IPS DF 6.9 (cell line): ENCODE results near the gene TNK2.
"Not testable (repeated sequence)": the region's sequence is repeated elsewhere in the genome, so short reads cannot be mapped to it uniquely, and the experiment has no call there.

Source experiments
- DNase-seq: peaks from one replicate; pipeline ENCODE4 v3.0.0-alpha.2; 2013; ENCODE audit warnings: low read depth, low spot score
- H3K27ac ChIP-seq: one replicate; pipeline ENCODE4 v1.5.1; 2013; ENCODE audit warnings: low read length, control low read depth
- H3K27me3 ChIP-seq: 2 replicates; pipeline ENCODE4 v1.6.1; 2013; ENCODE audit warnings: mild to moderate bottlenecking, low read length; ENCODE audit not compliant: control insufficient read depth, insufficient read depth
- H3K36me3 ChIP-seq: 2 replicates; pipeline ENCODE4 v1.6.1; 2013; ENCODE audit warnings: low read length; ENCODE audit not compliant: control insufficient read depth, insufficient read depth
- H3K4me1 ChIP-seq: 2 replicates; pipeline ENCODE4 v1.6.1; 2013; ENCODE audit warnings: low read length; ENCODE audit not compliant: control insufficient read depth, insufficient read depth
- H3K4me3 ChIP-seq: 2 replicates; pipeline ENCODE4 v1.5.1; 2013; ENCODE audit warnings: mild to moderate bottlenecking, low read length
- H3K9me3 ChIP-seq: 2 replicates; pipeline ENCODE4 v1.6.1; 2013; ENCODE audit warnings: low read length, inconsistent platforms; ENCODE audit not compliant: control insufficient read depth, insufficient read depth
- WGBS: extraction: QIAGEN DNeasy Blood & Tissue Kit; methylation state at CpG from one replicate; pipeline ENCODE4 v1.1.7; 2013; ENCODE audit warnings: mixed read lengths, missing lambda C conversion rate; ENCODE audit not compliant: insufficient read length, insufficient coverage; 5-methylcytosine and 5-hydroxymethylcytosine counted together

Gene TNK2

GRCh38 chr3:195875482-195876236 lies 32.7 kb downstream of the TNK2 start:
- WGBS = no CpG with 5 or more reads among the region's 35 CpGs
- Histone ChIP-seq H3K27me3 (no peaks in the 10 kb centered on the region), H3K4me3 (no peak overlapping the region), H3K4me1 (no peaks in the 10 kb centered on the region), H3K27ac (no peak overlapping the region), H3K36me3 (peaks cover 8% of the 10 kb centered on the region), H3K9me3 (no peaks in the 10 kb centered on the region)
- no peak for DNase-seq

DNA sequence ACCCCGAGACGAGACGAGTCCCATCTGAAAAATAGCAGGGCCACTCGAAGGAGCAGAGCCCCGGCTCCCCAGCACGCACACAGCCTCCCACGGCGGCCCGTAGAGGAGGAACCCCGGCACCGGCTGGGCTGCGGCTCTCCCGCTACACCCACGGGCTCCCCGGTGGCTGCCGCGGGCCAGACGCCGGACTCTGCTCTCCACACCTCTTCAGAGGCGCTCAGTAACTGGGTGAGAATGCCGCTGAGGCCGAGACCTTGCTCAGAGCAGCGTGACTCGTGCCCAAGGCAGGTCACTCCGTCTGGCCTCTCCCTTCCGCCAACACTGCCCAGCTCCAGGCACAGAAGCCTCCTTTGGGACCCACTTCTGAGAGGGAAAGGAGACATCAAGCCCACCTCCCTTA lies 34.4 kb downstream of the TNK2 start:
- WGBS = no CpG with 5 or more reads among the region's 26 CpGs

GRCh38 chr3:195873281-195873887 lies 35.0 kb downstream of the TNK2 start:
- Histone ChIP-seq H3K36me3 (peaks cover 13% of the 10 kb centered on the region), H3K27ac (no peak overlapping the region), H3K9me3 (no peaks in the 10 kb centered on the region), H3K4me3 (no peak overlapping the region), H3K27me3 (no peaks in the 10 kb centered on the region), H3K4me1 (no peaks in the 10 kb centered on the region)
- DNase-seq = no peak
- no CpG with 5 or more reads among the region's 38 CpGs for WGBS

More for the DNA sequence above, 34.4 kb downstream of the TNK2 start:
- Histone ChIP-seq H3K27ac (no peak overlapping the region), H3K36me3 (peaks cover 11% of the 10 kb centered on the region), H3K4me3 (no peak overlapping the region), H3K27me3 (no peaks in the 10 kb centered on the region), H3K4me1 (no peaks in the 10 kb centered on the region), H3K9me3 (no peaks in the 10 kb centered on the region)
- no peak for DNase-seq

DNA sequence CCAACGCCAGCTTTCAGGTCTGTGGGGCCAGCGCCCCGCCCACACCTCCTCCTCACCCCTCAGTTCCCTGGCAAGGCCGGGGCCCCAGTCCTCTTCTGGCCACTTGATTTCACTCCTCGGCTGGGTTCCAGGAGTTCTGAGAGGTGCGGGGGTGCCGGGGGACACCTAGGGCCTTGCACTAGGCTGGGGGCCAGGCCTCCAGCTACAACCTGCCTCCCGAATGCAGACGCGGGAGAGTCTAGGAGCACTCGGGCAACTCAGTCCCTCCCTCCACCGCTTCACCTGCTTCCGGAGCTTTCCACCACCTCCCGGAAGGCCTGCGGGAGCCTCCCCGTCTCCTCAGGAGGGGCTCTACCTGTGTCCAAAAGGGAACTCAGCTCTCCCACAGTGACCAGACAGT lies 35.6 kb downstream of the TNK2 start:
- WGBS = no CpG with 5 or more reads among the region's 16 CpGs
- Histone ChIP-seq H3K27me3 (no peaks in the 10 kb centered on the region), H3K9me3 (no peaks in the 10 kb centered on the region), H3K4me3 (no peak overlapping the region), H3K27ac (no peak overlapping the region), H3K36me3 (peaks cover 13% of the 10 kb centered on the region), H3K4me1 (no peaks in the 10 kb centered on the region)
- no peak for DNase-seq

GRCh38 chr3:195872097-195872496 lies 36.3 kb downstream of the TNK2 start:
- Histone ChIP-seq H3K36me3 (peaks cover 16% of the 10 kb centered on the region; the same call in 1 of the 2 replicates), H3K4me3 (no peak overlapping the region), H3K4me1 (no peaks in the 10 kb centered on the region), H3K27me3 (no peaks in the 10 kb centered on the region), H3K9me3 (no peaks in the 10 kb centered on the region), H3K27ac (no peak overlapping the region)
- WGBS = no CpG with 5 or more reads among the region's 28 CpGs
- DNase-seq = no peak

GRCh38 chr3:195871686-195872085 lies 36.7 kb downstream of the TNK2 start:
- not testable (repeated sequence) for H3K4me1 ChIP-seq, DNase-seq, H3K27me3 ChIP-seq, H3K9me3 ChIP-seq, H3K27ac ChIP-seq, H3K4me3 ChIP-seq
- peaks cover 20% of the 10 kb centered on the region for H3K36me3 ChIP-seq
- WGBS = no CpG with 5 or more reads among the region's 3 CpGs

- DNase-seq = no peak
- Histone ChIP-seq H3K4me3 (no peak overlapping the region), H3K27ac (no peak overlapping the region), H3K4me1 (no peaks in the 10 kb centered on the region), H3K9me3 (no peaks in the 10 kb centered on the region), H3K27me3 (no peaks in the 10 kb centered on the region), H3K36me3 (peaks cover 22% of the 10 kb centered on the region)
- no CpG with 5 or more reads among the region's 12 CpGs for WGBS
Observed at GRCh38 chr3:195870937-195871336, 37.4 kb downstream of the TNK2 start.

- Histone ChIP-seq H3K9me3 (no peaks in the 10 kb centered on the region), H3K4me1 (no peaks in the 10 kb centered on the region), H3K36me3 (peaks cover 22% of the 10 kb centered on the region), H3K27ac (no peak overlapping the region), H3K27me3 (no peaks in the 10 kb centered on the region), H3K4me3 (no peak overlapping the region)
- WGBS = no CpG with 5 or more reads among the region's 7 CpGs
- DNase-seq = no peak
Observed at GRCh38 chr3:195870442-195870841, 37.9 kb downstream of the TNK2 start.

DNA sequence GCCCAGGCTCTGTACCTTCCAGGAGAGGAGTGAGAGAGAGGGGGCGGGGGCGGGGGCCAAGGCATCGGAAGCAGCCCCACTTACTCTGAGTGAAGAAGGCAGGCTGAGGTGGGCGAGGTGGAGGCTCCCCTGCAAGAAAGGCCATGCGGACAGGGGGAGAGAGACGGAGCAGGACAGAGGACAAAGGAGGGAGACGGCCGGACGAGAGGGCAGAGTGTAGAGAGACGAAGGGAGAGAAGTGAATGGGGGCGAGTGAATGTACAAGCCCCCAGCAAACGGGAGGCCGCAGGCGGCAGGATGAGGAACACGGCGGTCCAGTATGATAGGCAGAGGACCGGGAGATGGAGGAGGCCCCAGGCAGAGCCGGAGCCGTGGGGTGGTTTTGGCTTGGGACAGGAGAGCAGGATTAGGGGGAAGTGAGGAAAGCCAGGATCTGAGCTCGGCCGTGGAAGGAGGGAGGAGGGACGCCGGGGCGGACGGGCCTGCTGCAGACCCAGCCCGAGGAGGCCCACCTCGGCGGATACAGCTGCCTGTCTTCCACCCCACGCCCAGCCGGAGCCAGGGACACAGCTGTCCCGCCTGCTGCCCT lies 38.8 kb downstream of the TNK2 start:
- Histone ChIP-seq H3K27me3 (no peaks in the 10 kb centered on the region), H3K4me1 (no peaks in the 10 kb centered on the region), H3K27ac (no peak overlapping the region), H3K4me3 (no peak overlapping the region), H3K36me3 (peaks cover 22% of the 10 kb centered on the region), H3K9me3 (no peaks in the 10 kb centered on the region)
- DNase-seq = no peak
- WGBS = no CpG with 5 or more reads among the region's 31 CpGs

DNA sequence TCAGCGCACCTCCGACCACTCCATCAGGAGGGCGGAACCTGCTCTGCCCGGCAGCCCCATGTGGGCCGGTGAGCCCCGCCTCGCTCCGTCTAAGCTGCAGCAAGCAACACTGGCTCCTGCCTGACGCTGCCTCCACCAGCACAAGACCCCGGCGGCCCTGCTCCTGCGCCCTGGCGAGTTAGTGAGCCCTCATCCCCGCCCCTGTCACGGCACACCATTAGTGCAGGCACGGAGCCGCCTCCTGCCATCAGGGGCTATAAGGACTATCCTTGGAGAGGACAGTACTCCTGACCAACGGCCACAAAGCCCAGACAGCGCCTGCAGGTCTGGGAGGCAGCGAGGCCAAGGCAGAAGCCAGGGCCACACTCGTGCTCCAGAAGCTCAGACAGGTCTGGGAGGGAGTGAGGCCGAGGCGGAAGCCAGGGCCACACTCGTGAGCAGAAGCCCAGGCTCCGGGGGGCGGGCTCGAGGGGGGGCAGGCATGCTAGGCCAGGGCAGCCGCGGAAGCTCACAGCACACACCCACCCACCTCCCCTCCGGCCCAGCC lies 39.4 kb downstream of the TNK2 start:
- no peaks in the 10 kb centered on the region for H3K9me3 ChIP-seq
- H3K36me3 ChIP-seq = peaks cover 22% of the 10 kb centered on the region
- no peak overlapping the region for H3K27ac ChIP-seq
- no peaks in the 10 kb centered on the region for H3K4me1 ChIP-seq
- H3K4me3 ChIP-seq = no peak overlapping the region
- H3K27me3 ChIP-seq = no peaks in the 10 kb centered on the region
- DNase-seq = no peak
- WGBS = no CpG with 5 or more reads among the region's 30 CpGs
